GM21825 (cell line): ENCODE data around the gene TNN.

ENCODE experiments used
- ATAC-seq: cut with Tn5 transposase; IDR thresholded peaks from one replicate; pipeline ENCODE4 v1.9.1; 2021; ENCODE audit warnings: mild to moderate bottlenecking, moderate library complexity; ENCODE audit not compliant: unreplicated experiment

TNN gene

GRCh38 chr1:175197531-175197930 is 129.9 kb downstream of the TNN start:
- ATAC-seq: no peak
